ENCODE results near the gene MSI2.

Gene MSI2

DNA sequence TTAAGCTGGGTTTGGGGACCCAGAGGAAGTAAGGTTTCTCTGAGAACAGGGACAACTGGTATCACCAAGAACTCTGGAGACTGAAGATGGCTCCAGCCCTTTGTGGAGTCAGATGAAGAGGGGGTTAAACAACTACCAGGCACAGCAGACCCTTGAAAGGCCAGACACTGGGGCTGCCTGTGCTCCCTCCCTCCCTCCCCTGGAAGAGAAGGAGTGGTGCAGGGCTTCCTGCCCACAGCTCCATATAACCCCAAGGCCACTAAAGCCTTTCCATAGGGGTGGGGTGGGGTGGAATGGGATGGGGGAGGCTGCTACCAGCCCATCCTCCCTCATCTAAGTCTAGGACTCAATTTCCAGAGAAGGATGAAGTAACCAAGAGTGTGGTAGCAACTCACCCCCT, 422.1 kb downstream of the MSI2 start:
- no peak for DNase-seq

- no peak for DNase-seq
These were observed 423.0 kb downstream of the MSI2 start for GRCh38 chr17:57679356-57679755.

DNA sequence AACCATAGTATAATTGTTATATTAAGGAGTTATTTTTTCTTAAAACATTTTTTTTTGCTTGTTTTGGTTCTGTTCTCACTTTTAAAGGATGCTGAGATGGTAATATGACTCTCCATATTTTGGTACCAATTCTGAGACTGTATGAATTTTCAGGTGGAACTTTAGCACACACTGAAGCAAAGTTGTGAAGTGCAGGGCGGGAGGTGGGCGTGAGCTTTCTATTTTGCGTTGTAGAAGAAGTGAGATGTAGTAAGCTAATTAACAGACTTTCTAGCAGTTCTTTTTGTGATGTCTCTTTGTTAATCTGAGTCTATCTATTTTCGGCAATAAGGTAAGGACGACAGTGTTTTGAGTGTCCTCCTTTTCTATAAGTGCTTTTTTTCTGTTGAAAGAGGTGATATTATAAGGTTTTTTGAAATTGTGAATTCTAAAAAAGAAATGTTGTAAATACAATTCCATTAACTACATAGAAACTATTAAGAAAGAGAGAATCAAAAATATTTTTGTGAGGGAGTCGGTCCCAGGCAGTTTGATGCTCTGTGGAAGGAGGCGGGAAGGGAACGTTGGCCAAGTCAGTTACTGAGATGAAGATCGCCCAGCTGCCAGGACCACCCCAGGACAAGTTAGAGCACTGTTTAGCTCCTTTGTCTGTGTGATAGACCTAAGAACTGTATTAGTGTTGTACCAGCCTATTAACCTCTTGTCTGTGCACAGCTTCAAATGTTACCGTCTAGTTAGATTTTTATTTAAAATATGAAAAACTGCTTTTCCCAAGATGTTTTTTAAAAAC, 423.8 kb downstream of the MSI2 start:
- no peak for DNase-seq

DNA sequence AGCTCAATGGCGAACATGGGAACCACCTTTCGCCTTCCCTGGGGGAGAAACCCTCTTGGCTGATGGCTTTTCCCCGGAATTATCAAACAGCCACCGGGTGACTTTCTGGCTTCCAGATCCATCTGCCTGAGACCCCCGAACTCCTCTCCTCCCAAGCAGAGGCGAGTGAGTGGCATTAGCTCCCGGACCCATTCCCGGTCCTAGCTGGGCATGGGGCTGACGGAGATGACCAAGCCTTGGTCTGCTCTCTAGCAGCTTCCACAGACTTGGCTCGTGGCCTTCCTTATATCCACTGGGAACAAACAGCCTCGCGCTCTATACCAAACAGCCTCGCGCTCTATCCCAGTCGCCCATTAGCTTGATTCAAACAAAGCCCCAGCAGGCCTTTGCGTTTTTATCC, 426.4 kb downstream of the MSI2 start:
- no peak for DNase-seq

- DNase-seq: no peak
These were observed 428.6 kb downstream of the MSI2 start for GRCh38 chr17:57684711-57685498.

- DNase-seq: no peak
These were observed 429.3 kb downstream of the MSI2 start for GRCh38 chr17:57685499-57686132.

- DNase-seq: no peak
These were observed 431.3 kb downstream of the MSI2 start for GRCh38 chr17:57687642-57688041.

GRCh38 chr17:57689254-57689653, 432.9 kb downstream of the MSI2 start:
- no peak for DNase-seq

- no peak for DNase-seq
These were observed 435.6 kb downstream of the MSI2 start for GRCh38 chr17:57691939-57692338.

DNA sequence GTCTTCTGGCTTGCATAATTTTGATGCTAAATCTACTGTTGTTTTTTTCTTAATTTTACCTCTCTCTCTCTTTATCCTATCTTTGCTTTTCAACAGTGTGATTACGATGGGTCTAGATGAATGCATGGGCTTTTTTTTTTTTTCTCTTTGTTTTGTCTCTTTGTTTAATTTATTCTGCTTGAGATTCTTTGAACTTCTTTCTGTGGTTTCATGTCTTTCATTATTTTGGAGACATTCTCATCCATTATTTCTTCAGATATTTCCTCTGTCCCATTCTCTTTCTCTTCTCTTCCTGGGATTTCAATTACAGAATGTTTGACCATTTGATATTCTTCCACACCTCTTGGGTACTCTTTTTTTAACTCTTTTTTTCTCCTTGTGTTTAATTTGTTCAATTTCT, 436.4 kb downstream of the MSI2 start:
- no peak for DNase-seq

- DNase-seq: no peak
These were observed 437.7 kb downstream of the MSI2 start for GRCh38 chr17:57694051-57694450.

GRCh38 chr17:57696050-57696449, 439.7 kb downstream of the MSI2 start:
- no peak for DNase-seq

- DNase-seq: no peak
These were observed 440.9 kb downstream of the MSI2 start for GRCh38 chr17:57697197-57697596.

DNA sequence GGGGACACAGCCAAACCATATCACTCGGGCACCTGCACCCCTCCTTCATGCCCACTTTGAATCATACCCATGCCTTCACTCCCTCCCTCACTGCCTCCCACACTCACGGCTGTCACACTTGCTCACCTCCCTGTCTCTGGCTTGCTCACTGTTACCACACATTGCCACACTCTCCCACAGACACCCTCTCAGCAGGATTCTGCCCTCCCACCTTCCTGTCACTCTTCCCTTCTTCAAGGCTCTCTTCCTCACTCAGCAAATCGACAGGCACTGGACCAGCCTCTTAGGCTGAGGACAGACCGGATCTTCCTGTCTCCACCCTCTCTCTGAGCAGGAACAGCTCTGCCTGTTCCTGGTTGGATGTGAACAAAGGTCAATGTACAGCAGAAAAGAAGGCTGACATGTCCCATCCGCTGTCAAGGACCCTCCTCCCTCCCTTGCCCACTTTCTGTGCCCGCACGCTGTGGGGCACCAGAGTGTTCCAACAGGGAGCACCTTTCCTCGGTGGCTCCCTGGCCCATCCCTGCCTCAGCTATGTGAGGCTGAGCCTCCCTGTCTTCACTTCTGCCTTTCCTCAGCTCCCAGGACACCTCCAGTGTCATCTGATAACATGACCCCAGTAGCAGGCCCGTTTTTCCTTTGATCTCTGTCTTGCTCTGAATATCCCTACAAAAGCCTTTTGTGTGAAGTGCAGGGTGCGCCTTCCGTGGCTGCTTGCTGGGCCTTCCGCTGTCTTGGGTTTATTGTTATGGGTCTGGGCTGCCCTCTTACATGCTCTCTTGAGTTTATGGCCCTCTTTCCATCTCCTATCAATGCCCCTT, 441.8 kb downstream of the MSI2 start:
- no peak for DNase-seq

GRCh38 chr17:57699751-57700219, 443.5 kb downstream of the MSI2 start:
- DNase-seq: no peak

DNA sequence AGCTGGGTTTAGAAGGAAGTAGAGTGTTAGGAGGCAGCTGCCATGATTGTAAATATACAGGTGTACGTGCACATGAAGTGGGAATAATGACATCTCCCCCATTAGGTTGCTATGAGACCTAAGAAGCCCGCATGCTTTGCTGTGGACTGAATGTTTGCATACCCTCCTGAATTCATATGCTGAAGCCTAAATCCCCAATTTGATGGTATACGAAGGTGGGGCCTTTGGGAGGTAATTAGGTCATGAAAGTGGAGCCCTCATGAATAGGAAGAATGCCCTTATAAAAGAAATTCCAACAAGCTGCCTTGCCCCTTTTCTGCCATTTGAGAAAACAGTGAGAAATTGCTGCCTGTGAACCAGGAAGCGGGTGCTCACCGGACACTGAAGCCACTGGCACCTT, 444.8 kb downstream of the MSI2 start:
- DNase-seq: no peak

GRCh38 chr17:57703273-57703672, 446.9 kb downstream of the MSI2 start:
- DNase-seq: no peak

- DNase-seq: no peak
These were observed 448.1 kb downstream of the MSI2 start for GRCh38 chr17:57704448-57704847.

DNA sequence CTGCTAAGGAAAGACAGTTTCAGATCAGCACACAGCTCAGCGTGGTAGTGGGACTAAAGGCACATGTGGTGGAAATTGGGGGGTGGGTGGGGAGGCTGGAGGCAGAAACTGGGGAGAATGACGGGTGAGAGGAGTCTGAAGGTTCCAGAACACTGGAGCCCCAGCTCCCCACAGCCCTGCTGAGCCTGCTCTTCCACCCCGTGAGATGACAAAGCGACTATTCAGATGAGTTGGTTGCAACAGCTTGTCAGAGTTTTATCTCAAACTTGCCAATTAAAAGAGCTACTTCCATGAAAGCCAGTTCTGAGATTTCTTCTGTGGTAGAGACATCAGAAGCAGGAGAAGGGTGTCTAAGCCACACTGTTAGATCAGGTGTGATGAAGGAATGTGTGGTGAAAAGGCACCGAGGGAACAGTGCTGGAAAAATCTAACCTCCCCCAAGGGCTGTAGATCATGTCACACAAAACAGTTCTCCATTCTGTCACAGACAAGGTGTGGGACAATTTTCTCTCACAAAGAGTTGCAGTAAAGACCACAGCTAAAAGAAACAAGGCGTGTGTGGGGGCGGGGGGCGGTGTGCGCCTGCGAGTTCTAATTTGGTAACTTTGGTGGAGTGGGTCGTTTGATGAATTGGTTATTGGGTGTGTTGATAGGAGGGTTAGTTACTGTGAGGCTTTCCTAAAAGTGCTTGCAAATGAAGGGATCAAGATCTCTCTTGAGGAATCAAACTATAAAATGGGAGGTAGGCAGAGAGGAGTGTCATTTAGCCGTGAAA, 449.8 kb downstream of the MSI2 start:
- DNase-seq: no peak

GRCh38 chr17:57706761-57707160, 450.4 kb downstream of the MSI2 start:
- no peak for DNase-seq

GRCh38 chr17:57707892-57708291, 451.6 kb downstream of the MSI2 start:
- no peak for DNase-seq

DNA sequence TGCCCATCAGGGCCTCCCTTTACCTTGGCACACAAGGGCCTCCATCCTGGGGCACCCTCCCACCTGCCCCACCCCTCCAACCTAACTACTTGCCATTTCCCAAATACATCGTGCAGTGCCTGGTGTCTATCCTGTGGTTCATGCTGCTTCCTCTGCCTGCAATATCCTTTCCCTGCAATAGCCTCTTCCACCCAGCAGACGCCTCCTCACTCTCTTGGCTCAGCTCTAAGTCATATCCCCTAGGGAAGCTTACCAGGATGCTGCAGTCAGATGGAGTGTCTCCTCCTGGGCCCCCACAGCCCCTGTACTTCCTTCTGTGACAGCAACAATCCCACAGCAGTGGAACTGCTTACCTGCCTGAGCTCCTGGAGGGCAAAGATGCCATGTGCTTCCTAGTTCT, 452.1 kb downstream of the MSI2 start:
- DNase-seq: no peak

Data from CD4-positive, alpha-beta T cell treated with Interleukin-15 for 1 hour (primary cell).